NCI-H1105 treated with DMSO at 0.1 percent for 48 hours (cell line): ENCODE data around the gene MAN2A1.

Experiments
- DNase-seq: peaks from one replicate; lab custom pipeline; 2025; lab: John Stamatoyannopoulos, UW

The MAN2A1 gene

DNA sequence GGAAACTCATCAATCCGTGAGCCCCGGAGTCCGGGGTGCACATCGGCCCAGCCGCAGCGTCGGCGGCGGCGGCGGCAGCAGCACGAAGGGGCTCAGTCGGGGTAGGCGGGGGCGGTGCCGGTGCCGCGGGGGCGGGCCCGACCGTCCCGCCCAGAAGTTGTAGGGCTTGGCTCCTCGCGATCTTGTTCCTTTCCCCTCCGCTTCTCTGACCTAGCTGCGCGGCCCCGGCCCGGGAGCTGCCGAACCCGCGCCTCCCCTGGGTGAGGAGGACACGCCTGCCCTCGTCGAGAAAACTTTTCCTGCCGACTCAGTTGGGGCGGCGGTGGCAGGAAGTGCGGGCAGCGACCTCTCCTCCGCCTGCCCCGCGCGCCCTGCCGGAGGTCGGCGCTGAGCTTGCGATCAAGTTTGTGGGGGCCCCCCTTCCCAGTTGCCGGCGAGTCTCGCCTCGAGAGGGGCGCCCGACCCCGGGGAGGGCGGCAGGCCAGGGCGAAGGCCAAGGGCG lies at the start of gene MAN2A1:
MAN2A1 (plus strand) TSS at position 188 of the 502 bp plus-strand sequence. CDS start 491 bp downstream, outside the sequence.
- DNase-seq, result peak; percentile 40

DNA sequence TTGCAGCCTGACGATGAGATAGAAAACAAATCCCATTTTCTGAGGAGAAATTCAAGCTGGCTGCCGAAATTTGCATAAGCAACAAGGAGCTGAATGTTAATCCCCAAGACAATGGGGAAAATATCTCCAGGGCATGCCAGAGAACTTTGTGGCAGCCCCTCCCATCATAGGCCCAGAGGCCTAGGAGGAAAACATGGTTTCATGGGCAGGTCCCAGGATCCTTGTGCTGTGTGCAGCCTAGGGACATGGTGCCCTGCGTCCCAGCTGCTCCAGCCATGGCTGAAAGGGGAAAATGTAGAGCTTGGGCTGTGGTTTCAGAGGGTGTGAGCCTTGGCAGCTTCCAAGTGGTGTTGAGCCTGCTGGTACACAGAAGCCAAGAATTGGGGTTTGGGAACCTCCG lies 48.8 kb upstream of the MAN2A1 start:
- no peak for DNase-seq

DNA sequence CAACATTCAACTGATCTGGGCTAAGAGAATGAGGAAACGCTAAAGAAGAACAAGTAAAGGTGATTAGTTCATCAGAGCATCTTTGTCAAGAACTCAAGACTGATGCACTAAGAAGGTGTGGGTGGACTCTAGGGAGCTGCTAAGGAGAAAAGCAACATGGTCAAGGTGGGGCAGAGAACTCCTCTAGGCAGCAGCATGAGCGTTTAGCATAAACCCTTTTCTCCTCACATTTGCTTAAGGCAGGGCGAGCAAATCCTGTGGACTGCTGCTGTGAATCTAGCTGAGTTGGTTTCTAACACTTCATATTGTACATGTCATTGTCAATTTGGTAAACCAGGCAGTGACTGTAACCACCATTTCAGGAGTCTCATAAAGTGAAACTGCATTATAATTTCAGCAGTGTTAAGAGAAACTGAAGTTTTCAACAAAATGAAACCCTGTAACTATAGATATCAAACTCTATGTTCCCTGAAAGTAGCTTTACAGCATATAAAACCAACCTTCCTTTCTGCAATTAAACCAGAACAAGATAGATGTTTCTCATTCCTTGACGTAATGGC lies 45.9 kb upstream of the MAN2A1 start:
- no peak for DNase-seq

DNA sequence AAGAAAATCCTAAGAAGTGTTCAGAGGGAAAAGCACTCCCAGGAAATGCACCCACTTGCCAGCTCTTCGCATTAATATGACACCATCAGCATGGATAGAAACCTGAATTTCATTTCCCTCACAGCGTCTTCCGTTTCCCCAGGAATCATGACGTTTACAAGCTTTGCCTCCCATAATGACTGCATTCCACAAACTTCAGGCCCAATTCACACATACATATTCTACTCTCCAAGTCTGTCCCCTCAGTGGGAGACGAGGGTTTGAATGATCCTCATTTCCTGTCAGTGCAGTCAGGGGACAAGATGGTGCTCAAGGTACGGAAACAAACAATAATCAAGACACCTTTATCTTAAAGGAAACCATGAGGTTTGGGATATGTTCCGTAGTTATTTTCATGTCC lies 44.9 kb upstream of the MAN2A1 start:
- no peak for DNase-seq

DNA sequence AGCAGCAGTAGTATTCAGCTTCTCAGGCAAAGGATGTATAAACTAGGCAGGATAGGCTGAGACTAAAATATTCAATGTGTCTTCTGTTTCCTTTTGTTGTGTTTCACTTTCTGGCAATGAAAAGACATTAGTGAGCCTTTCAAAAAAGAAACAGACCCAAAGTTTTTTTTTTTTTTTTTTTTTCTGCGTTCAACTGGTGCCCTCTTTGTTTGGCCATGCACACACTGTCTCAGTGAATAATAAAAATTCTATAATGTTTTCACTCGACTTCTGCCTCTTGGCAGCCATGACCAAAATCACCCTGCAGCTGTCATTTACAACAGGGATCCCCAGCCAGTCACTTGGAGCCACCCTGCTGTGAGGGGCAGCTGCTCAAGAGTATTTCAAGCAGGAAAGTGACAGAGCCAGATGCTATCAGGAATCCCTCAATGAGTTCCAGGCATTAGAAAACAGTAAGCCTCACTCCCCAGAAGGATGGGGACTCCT lies 44.0 kb upstream of the MAN2A1 start:
- DNase-seq, result peak; percentile 88

DNA sequence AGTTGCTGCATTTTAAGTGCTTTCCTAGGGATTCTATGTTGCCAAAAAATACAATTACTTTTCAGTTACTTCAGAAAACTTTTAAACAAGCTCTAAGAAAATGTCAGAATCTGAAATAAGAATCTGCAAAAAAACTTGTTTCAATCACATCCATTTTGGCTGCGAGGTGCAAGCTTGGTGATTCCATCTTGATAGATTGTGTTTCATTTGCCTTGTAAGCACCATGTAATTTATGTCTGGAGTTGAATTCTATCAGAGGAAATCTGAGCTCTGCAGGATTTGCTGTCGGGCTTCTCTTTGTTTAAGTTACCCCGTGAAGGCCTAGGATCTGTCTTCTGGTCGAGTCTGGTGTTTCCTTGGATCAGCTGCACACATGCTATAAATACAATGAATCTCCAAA lies 40.4 kb upstream of the MAN2A1 start:
- no peak for DNase-seq

DNA sequence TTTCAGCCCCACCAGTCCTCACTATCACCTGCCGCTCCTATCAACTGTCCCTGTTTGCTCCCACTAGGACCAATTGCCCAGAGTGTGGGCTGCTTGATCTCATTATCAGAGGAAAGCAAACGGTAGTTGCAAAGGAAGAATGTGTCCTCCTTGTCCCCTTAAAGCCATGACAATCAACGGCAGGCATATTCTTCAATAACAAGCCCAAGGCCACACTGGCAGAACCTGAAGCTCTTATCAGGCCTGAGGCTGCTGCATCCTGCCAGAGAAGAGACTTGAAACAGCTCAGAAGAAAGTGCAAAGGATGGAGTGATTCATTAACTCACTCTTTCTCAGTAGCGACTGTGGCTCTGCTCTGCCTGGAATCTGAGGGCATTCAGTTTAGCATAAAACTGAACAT lies 39.2 kb upstream of the MAN2A1 start:
- DNase-seq, result no peak

DNA sequence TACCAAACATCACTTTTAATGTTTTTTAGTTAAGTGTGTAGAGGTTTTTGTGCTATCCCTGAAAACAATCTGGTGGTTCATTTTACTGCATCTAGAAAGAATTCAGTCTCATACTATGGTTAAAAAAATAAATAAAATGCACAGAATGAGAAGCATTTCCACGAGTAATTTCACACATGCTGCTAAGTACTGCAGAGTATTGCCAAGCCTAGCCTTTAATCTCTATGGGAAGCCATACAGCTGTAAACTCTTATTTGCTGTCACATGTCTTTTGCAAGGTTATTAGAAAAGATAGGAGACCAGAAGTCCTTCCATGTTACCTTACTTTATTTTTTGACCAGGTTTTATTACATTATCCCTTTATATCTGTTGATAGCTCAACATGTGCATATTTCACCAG lies 37.6 kb upstream of the MAN2A1 start:
- no peak for DNase-seq

DNA sequence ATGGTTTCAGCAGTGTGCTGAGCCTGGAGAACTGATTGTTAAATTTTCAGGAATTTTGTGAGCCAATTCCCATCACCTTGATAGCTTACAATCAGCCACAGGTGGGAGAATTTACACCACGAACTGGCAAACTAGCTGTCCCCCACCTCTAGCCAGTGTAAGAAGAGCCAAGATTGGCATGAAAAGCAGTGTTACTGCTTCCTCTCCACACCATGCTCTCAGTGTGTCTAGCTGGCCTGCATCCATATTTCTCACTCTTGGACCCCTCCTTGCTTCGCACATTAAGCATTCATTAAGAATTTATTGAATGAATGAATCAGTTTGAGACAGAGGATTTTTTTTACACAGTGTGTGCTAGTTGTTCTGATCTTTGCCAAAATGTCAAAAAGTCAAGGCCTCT lies 36.7 kb upstream of the MAN2A1 start:
- no peak for DNase-seq

DNA sequence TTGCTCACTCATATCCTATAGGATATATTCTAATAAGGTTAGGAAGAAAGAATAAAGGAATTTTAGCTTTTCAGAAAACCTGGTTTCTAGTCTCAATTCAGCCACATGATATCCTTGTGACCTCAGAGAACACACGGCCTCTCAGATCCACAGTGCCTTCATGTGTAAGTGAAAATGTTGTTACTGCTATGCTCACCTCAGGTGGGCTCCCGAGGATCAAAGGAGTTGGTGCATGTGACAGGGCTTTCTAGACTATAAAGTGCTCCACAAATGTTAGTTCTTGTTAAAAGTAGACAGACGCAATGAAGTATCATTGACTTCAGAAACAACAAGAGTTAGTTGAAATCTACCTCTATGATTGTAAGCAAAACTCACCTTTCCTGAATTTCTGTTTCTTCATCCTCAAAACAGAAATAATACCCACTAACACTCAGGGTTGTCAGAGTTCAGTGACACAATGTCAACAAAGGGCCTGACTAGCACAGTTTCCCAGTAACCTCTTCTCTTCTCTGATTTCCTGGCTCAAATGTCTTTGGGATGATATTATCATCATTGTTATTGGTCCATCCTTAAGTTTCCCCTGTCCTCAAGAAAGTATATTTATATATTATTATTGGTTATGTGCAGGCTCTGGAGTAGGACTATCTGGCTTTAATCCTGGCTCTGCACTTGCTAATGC lies 36.0 kb upstream of the MAN2A1 start:
- no peak for DNase-seq

DNA sequence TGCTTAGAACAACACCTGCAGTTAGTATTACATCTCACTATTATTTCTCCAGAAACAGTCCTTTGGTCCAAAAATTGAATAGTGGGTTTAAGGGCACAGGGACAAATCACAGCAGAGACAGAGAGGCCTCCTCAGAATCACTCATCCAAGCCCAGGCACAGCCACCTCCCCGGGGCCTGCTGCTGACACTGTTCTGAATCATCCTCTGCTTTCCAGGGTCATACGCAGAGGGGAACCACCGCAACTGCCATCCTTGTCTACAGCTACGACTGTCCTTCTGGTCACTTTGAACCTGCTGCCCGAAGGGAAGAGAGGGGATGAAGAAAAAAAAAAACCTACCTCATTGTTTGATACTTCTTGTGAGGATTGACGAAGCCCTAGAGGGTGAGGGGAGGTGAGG lies 35.3 kb upstream of the MAN2A1 start:
- DNase-seq, result no peak

DNA sequence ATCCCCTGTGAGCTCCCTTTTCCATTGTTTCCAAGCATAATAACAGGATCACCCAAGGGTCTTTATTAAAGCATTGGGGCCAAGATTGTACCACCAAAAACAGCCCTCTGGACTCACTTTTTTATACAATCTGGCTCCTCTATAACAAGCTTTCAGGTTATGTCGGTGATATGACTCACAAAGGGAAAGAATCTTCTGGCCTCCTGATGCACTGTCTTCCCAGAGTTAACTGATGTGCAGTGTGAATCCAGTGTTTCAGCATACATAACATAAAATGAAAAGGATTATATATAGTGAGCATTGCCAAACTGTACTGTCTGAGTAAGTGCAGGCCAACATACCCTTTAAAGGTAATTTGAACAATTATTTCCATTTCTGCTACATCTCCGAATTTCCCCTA lies 33.9 kb upstream of the MAN2A1 start:
- no peak for DNase-seq

DNA sequence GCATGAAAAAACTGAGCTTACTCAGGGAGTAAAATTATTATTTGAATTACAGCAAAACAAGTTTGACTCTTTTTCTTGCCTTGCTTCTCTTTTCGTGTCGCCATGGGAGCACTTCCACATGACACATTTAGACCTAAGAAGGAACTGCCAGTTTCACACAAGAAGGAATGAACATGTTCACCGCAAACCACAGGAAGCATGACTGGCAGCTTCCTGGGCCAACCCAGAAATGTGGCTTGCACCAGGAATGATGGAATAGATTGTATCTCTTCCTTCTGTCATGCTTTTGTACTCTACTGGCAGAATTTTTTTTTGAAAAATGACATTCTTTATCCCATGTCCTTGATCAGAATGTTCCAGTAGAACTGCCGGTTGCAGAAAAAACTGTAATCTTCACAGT lies 32.9 kb upstream of the MAN2A1 start:
- DNase-seq, result no peak

DNA sequence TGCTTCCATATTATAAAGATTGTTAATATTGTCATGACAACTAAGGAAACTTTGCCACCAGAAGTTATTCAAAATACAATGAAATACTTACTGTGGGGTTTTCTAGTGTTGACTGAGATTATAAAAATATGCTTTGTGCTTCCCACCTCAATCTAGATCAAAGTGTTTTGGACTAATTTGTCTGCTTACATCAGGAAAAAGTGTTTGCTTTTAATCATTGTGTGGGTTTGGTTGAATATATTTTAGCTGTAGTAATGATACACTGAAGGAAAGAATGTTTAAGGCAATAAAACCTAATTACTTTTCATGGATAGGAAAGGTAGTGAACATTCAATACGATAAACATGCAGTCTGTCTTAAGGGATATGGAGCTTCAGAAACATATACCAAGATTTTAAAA lies 29.8 kb upstream of the MAN2A1 start:
- no peak for DNase-seq

DNA sequence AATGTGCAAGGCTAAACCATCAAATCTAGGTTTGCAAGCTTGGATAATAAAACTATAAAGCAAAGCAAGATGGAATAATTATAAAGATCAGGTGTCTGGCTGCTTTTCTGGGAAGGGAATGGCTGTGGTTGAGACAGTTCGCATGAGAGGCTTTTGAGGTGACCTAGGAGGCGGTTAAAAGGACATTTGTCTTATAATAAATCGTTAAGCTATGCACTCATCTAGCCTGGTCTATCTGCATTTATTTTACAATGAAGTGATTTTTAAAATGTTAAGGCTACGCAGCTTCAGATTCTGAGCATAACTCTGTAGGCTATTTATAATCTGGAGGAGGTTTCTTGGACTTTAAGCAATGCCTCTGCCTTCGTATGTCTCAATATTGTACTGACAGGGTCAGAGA lies 29.4 kb upstream of the MAN2A1 start:
- no peak for DNase-seq

DNA sequence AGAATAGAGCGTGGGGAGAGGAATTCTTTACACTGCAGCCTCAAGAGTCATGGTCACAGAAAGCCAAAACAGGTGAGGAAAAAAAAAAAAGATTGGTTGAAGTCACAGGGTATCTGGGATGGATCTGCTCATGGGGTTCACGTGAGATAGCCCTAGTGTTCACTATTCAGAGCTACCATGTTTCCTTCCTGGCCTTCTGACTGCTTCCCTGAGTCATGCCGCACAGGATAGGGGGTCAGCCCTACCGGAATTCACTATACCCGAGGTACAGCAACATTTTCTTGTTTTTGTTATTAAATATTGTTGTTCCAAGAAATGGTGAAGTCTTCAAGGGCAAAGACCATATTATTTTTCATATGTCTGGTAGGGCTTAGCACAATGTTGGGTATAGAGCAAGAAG lies 21.5 kb upstream of the MAN2A1 start:
- DNase-seq, result no peak

DNA sequence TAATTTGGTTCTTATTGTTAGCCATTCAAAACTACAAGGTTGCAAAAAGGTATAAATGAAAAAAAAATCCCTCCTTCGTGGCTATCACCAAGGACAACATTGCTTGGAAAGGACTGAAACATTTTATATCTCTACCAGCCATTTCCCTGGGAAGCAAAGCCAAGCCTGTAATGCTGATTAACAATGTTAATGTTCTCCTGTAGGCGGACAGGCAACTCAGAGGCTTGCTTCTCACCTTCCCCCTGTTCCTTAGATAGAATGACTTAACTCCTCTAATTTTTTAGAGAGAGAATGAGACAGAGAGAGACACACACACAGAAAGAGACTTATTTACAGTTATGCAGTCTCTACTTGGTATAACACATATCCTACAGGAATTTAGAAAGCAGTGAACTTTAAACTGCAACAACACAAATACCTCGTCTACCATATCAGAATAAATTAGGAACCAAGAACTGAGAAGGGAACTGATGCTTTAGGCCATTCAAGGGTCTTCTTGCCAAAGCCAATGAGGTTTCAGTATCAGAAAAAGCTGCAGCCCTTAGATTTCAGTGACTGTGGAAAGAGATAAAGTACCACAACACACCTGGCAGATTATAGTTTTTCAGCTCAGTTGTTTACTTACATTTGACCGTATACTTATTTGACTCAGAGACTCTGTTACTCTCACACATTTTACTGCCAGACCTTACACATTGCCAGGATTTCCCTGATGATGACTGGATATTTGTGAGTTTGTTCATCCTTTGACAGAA lies 20.9 kb upstream of the MAN2A1 start:
- DNase-seq, result no peak

DNA sequence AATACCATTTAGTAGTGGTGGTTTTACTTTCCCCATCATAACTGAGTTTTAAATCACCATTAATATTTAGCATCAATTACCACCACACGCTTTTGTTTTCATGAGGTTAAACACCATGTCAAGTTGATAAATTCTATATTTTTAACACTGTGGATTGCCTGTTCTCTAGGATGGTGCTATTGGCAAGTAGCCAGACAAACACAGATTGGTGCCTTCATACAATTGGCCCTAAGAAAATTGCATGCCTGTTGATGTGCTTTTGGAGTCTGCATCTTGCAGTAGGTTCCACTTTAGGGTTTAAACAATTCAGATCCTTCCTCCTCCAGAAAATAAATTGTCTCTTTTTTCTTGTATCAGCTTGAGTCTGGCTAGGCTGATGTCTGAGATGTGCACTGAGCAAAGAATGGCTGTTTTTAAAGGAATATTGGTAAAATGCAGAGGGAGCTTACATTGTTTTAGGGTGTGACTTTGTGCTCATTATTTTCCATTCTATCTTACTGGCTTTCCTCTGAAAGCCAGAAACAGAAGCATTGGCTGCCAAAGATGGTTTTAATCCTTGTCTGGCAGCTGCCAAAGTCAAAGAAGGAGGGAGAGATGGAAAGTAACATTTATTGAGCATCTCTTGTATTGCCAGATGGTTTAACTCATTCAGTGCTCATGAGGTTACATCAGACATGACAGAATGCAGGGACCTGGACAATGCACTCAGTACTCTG lies 19.6 kb upstream of the MAN2A1 start:
- peak; percentile 18 for DNase-seq

DNA sequence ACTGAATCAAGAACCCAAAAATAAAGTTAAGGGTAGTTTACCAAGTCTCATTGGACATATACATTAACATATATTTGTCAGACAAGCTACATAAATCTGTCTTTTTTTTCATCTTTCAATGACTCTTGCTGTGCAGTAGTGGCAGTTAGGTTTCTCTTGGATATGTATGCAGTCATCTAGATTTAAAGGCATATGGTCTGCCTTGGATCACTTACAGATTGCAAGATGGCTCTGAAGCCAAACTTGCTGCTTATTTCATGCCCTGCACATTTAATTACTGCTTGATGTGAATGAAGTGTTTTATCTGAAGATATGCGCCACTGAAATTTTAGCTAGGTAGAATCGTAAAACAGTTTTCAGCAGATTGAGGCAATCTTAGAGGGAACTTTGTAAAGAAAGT lies 18.6 kb upstream of the MAN2A1 start:
- no peak for DNase-seq

DNA sequence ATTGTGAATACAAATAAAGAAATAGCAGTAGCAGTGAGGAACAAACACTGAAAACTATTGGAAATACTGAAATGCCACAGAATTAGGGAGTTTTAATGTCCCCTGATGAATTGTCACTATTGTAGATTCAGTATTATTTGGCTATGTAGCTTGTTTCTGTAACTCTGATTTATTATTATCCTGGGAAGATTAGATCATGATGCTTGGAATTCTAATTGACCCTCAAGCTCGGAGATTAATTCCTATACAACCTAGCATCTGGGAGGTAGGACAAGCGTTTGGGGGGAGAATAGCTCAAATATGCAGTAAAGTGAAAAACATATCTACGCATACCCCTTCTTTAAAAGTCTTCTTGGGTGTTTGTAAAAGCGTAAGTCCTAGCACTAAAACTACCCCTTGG lies 15.1 kb upstream of the MAN2A1 start:
- DNase-seq, result no peak

DNA sequence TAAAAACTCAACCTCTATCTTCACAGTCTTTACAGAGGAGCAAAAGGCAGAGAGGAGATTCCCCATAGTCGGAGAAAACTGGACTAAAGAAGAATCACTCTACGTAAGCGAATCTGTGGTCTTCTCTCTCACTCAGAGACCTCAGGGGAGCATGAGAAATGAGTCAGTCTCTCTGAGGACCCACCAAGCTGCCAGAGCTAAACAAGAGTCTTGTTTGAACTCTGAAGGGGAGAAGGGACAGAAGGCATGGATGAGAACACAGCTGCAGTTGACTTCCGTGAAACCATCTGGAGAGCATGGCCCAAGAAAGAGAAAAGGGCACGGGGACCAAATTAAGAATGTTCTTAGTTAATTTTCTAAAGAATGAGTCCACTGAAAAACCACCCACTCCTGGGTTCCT lies 12.8 kb upstream of the MAN2A1 start:
- DNase-seq, result no peak

DNA sequence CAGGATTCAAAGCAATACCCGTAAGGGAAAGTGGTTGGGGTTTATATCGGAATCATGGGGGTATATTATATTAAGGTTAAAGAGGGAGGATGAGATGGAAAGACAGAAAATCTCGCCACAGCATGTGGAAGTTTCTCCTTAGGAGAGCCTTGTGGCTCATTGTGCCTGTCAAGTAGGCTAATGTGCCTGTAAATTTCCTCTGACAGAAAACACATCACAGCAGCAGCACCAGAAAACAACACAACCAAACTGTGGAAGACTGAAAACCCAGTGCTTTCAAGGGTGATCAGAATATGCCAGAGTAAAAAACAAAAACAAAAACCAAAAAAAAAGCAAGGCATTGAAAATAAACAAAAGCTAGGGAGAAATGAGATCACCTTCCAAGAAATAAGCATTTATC lies 11.3 kb upstream of the MAN2A1 start:
- DNase-seq, result no peak

DNA sequence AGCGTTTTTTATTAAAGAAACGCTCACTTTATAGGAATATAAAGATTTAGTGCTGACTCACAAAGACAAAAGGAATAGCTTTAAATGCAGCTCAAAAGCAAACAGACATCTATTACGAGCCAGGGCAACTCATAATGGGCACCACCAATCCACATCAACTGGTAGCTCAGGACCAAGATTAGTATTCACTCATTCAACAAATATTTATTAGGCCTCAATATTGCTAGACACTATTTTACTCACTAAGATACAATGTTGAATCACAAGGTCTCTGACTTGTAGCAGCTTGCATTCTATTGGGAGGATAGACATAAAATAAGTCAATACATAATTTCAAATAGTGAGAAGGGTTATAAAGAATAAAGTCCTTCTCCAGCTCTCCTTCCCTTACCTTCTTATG lies 8.0 kb upstream of the MAN2A1 start:
- DNase-seq, result no peak
